ENCODE results near the gene ITGAV.

Gene ITGAV

GRCh38 chr2:186688813-186689212, 99.0 kb downstream of the ITGAV start:
- DNase-seq, result no peak

- no peak for DNase-seq
Measured at GRCh38 chr2:186690786-186691185, 100.9 kb downstream of the ITGAV start.

GRCh38 chr2:186691231-186691630, 101.4 kb downstream of the ITGAV start:
- DNase-seq, result no peak

- DNase-seq, result no peak
Measured at GRCh38 chr2:186691900-186692299, 102.0 kb downstream of the ITGAV start.

GRCh38 chr2:186693446-186693832, 103.6 kb downstream of the ITGAV start:
- no peak for DNase-seq

GRCh38 chr2:186695081-186695756, 105.4 kb downstream of the ITGAV start:
- DNase-seq, result no peak

- no peak for DNase-seq
Measured at GRCh38 chr2:186696290-186696689, 106.4 kb downstream of the ITGAV start.

GRCh38 chr2:186696804-186697203, 106.9 kb downstream of the ITGAV start:
- DNase-seq, result no peak

GRCh38 chr2:186697536-186697935, 107.7 kb downstream of the ITGAV start:
- no peak for DNase-seq

GRCh38 chr2:186699742-186700141, 109.9 kb downstream of the ITGAV start:
- no peak for DNase-seq

- no peak for DNase-seq
Measured at GRCh38 chr2:186702006-186702405, 112.2 kb downstream of the ITGAV start.

GRCh38 chr2:186702501-186702900, 112.6 kb downstream of the ITGAV start:
- DNase-seq, result no peak

- no peak for DNase-seq
Measured at GRCh38 chr2:186704897-186705296, 115.0 kb downstream of the ITGAV start.

- DNase-seq, result no peak
Measured at GRCh38 chr2:186709529-186710450, 119.9 kb downstream of the ITGAV start.

- DNase-seq, result no peak
Measured at GRCh38 chr2:186713691-186714090, 123.8 kb downstream of the ITGAV start.

- no peak for DNase-seq
Measured at GRCh38 chr2:186714611-186715010, 124.8 kb downstream of the ITGAV start.

- no peak for DNase-seq
Measured at GRCh38 chr2:186716004-186716403, 126.1 kb downstream of the ITGAV start.

GRCh38 chr2:186716899-186717298, 127.0 kb downstream of the ITGAV start:
- DNase-seq, result no peak

GRCh38 chr2:186717320-186718007, 127.6 kb downstream of the ITGAV start:
- no peak for DNase-seq

GRCh38 chr2:186718122-186718521, 128.3 kb downstream of the ITGAV start:
- no peak for DNase-seq

- no peak for DNase-seq
Measured at GRCh38 chr2:186718903-186719302, 129.0 kb downstream of the ITGAV start.

GRCh38 chr2:186721956-186722355, 132.1 kb downstream of the ITGAV start:
- DNase-seq, result no peak

- no peak for DNase-seq
Measured at GRCh38 chr2:186724736-186725135, 134.9 kb downstream of the ITGAV start.

GRCh38 chr2:186725783-186726182, 135.9 kb downstream of the ITGAV start:
- DNase-seq, result no peak
